ENCODE measurements around the gene FHDC1. TPM values are rescaled to one million over a fixed set of nuclear protein-coding genes. Genes with fewer than 3 reads are reported as not detected.

FHDC1 gene
- total RNA-seq, 1 experiment from 2014 or later: 0.95 TPM

DNA sequence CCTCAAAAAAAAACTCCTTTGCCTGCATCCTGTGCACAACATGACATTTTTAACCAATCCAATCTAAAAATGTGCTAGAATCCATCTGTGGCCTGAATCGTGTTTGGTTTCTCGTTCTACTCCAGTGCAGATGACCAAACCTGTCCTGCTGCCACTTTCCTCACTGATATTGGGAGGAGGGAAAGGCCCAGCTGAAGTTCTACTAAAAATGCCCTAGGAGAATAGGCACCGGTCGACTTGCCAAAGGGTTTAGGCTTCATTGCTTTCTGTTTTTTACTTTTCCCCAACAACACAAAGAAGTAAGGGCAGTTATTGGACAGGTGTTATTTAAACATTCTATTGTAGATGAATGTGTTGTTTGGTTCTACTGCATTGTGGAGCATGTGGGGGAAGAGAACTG, 7.8 kb upstream of the FHDC1 start:
- DNase-seq (no peak), ATAC-seq (no peak)
- no peaks in the 10 kb centered on the region for H3K36me3 ChIP-seq (ENCODE audit: low read depth, low read length)
- no peaks in the 10 kb centered on the region for H3K9me3 ChIP-seq (ENCODE audit: low read length)
- no peaks in the 10 kb centered on the region for H3K79me2 ChIP-seq (ENCODE audit: low read length)
- no peak overlapping the region for H3K4me2 ChIP-seq (ENCODE audit: low read length)
- TF ChIP-seq, protein P1, sequence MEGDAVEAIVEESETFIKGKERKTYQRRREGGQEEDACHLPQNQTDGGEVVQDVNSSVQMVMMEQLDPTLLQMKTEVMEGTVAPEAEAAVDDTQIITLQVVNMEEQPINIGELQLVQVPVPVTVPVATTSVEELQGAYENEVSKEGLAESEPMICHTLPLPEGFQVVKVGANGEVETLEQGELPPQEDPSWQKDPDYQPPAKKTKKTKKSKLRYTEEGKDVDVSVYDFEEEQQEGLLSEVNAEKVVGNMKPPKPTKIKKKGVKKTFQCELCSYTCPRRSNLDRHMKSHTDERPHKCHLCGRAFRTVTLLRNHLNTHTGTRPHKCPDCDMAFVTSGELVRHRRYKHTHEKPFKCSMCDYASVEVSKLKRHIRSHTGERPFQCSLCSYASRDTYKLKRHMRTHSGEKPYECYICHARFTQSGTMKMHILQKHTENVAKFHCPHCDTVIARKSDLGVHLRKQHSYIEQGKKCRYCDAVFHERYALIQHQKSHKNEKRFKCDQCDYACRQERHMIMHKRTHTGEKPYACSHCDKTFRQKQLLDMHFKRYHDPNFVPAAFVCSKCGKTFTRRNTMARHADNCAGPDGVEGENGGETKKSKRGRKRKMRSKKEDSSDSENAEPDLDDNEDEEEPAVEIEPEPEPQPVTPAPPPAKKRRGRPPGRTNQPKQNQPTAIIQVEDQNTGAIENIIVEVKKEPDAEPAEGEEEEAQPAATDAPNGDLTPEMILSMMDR (conservative IDR thresholded peaks at IDR 0.05; ENCODE audit: low read depth, low read length): no peak
- TF ChIP-seq EZH2 (IDR thresholded peaks at IDR 0.05; ENCODE audit: low read length, unreplicated experiment) (no peak), EZH2phosphoT487 (IDR thresholded peaks at IDR 0.05; ENCODE audit: borderline replicate concordance, low read length) (no peak)
- no peaks in the 10 kb centered on the region for H4K20me1 ChIP-seq (ENCODE audit: low read length)
- no peaks in the 10 kb centered on the region for H3K9me2 ChIP-seq (replicated peaks; ENCODE audit: low read length)
- H3K4me1 ChIP-seq (ENCODE audit: insufficient read depth, low read length): no peaks in the 10 kb centered on the region
- POLR2A ChIA-PET (ENCODE audit: unreplicated experiment): no interaction called here
- no peak overlapping the region for H3K4me3 ChIP-seq (ENCODE audit: low read length)
- H3K27me3 ChIP-seq (ENCODE audit: low read length): no peaks in the 10 kb centered on the region
- H2AFZ ChIP-seq (ENCODE audit: low read length): no peak overlapping the region
- H3K9ac ChIP-seq (ENCODE audit: low read length): no peak overlapping the region
- BruUV-seq (replicated peaks): no TSS peak
- CTCF ChIA-PET: no interaction called here
- no peak overlapping the region for H3K27ac ChIP-seq (ENCODE audit: low read length)
- H3F3A ChIP-seq (ENCODE audit: low read length, unreplicated experiment): no peaks in the 10 kb centered on the region
- intact Hi-C loops (cut with micrococcal nuclease): no loop called here

DNA sequence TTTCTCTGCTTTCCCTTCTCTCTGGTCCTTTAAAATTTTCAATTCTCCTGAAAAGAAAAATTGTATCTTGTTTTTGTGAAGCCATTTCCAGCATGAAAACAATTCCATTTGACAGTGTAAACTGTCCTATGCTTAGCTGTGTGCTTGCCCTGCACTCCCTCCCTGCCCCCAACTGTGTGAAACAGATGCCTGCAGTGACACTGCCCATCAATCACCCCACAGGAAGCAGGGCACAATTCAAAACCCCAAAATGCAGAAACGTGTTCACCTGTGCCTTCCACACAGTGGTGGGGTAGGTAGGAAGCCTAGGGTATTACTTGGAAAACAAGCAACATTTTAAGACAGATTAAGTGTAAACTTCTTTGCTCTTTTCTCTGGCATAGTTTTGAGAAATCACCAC, 6.2 kb upstream of the FHDC1 start:
- no TSS peak for BruUV-seq (replicated peaks)
- no peaks in the 10 kb centered on the region for H3F3A ChIP-seq (ENCODE audit: low read length, unreplicated experiment)
- peaks cover under 1% of the 10 kb centered on the region; the same call in 1 of the 2 replicates for H3K4me1 ChIP-seq (ENCODE audit: insufficient read depth, low read length)
- ChIA-PET CTCF (no interaction called here), POLR2A (ENCODE audit: unreplicated experiment) (no interaction called here)
- no peak overlapping the region for H3K9ac ChIP-seq (ENCODE audit: low read length)
- H3K27me3 ChIP-seq (ENCODE audit: low read length): no peaks in the 10 kb centered on the region
- intact Hi-C loops (cut with micrococcal nuclease): no loop called here
- no peaks in the 10 kb centered on the region for H3K79me2 ChIP-seq (ENCODE audit: low read length)
- H3K27ac ChIP-seq (ENCODE audit: low read length): no peak overlapping the region
- no peak overlapping the region for H3K4me2 ChIP-seq (ENCODE audit: low read length)
- ATAC-seq (no peak), DNase-seq (no peak)
- H2AFZ ChIP-seq (ENCODE audit: low read length): no peak overlapping the region
- H3K9me2 ChIP-seq (replicated peaks; ENCODE audit: low read length): no peaks in the 10 kb centered on the region
- H3K9me3 ChIP-seq (ENCODE audit: low read length): no peaks in the 10 kb centered on the region
- H3K4me3 ChIP-seq (ENCODE audit: low read length): no peak overlapping the region
- H4K20me1 ChIP-seq (ENCODE audit: low read length): no peaks in the 10 kb centered on the region
- no peaks in the 10 kb centered on the region for H3K36me3 ChIP-seq (ENCODE audit: low read depth, low read length)
- TF ChIP-seq, protein P1 (conservative IDR thresholded peaks at IDR 0.05; ENCODE audit: low read depth, low read length): no peak
- TF ChIP-seq EZH2 (IDR thresholded peaks at IDR 0.05; ENCODE audit: low read length, unreplicated experiment) (no peak), EZH2phosphoT487 (IDR thresholded peaks at IDR 0.05; ENCODE audit: borderline replicate concordance, low read length) (no peak)

DNA sequence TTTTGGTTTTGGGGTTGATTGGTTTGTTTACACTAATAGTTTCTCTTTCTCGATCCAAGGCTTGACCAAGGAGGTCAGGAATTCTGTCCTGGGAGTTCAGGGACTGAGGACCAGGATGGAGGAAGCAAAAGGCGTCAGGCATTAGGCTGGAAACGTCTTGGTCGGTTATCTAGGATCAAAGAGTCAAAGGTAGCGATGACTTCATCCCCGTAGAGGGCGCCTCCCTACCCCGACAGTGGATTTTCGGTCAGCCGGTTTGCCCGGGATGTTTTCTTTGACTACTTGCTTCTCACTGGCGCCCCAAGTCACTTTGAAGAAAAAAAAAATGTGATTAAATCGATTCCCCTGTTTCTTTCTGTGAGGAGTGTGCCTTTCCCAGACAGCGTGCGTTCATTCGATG, 980 bp upstream of the FHDC1 start:
- Histone ChIP-seq H4K20me1 (ENCODE audit: low read length) (no peaks in the 10 kb centered on the region), H3K27ac (ENCODE audit: low read length) (no peak overlapping the region), H3K4me2 (ENCODE audit: low read length) (peak overlapping the region; percentile 98), H3K79me2 (ENCODE audit: low read length) (no peaks in the 10 kb centered on the region), H3K9me3 (ENCODE audit: low read length) (no peaks in the 10 kb centered on the region), H3K27me3 (ENCODE audit: low read length) (no peaks in the 10 kb centered on the region), H3K9me2 (replicated peaks; ENCODE audit: low read length) (no peaks in the 10 kb centered on the region), H2AFZ (ENCODE audit: low read length) (peak overlapping the region; percentile 87), H3K4me3 (ENCODE audit: low read length) (peak overlapping the region; percentile 85), H3K9ac (ENCODE audit: low read length) (0 out of 2 replicates have a peak overlapping the region, but pooled peaks have one; percentile 52), H3K4me1 (ENCODE audit: insufficient read depth, low read length) (peaks cover 9% of the 10 kb centered on the region), H3F3A (ENCODE audit: low read length, unreplicated experiment) (no peaks in the 10 kb centered on the region), H3K36me3 (ENCODE audit: low read depth, low read length) (no peaks in the 10 kb centered on the region)
- intact Hi-C loops (cut with micrococcal nuclease): loop anchor here (5.0 kb wide), 2 partner anchors 33 to 88 kb away; no protein-coding TSS in a partner anchor
- CTCF ChIA-PET: no interaction called here
- TF ChIP-seq EZH2 (IDR thresholded peaks at IDR 0.05; ENCODE audit: low read length, unreplicated experiment): no peak
- TF ChIP-seq, protein P1 (conservative IDR thresholded peaks at IDR 0.05; ENCODE audit: low read depth, low read length): peak; percentile 32; the same call in 1 of the 2 replicates
- no TSS peak for BruUV-seq (replicated peaks)
- ATAC-seq (no peak), DNase-seq (peak; percentile 32)
- POLR2A ChIA-PET (ENCODE audit: unreplicated experiment): no interaction called here
